ENCODE results near the gene IFNB1. TPM values are rescaled to one million over a fixed set of nuclear protein-coding genes. Genes with fewer than 3 reads are reported as not detected.

IFNB1 gene
- total RNA-seq, 2 experiments from 2014 or later, result 0.35 to 0.68 TPM

GRCh38 chr9:21086538-21086937, 8.8 kb upstream of the IFNB1 start:
- ChIA-PET CTCF (no interaction called here), POLR2A (interaction anchor here (2.4 kb wide), 1 partner anchor 10 kb away, joined by 6 read pairs; no protein-coding TSS in a partner anchor)
- no peaks in the 10 kb centered on the region for H3K9me3 Mint-ChIP-seq

GRCh38 chr9:21085005-21085404, 7.3 kb upstream of the IFNB1 start:
- Mint-ChIP-seq H3K36me3 (ENCODE audit: low read depth) (peaks cover 2% of the 10 kb centered on the region), H3K4me1 (peaks cover 19% of the 10 kb centered on the region), H3K4me3 (no peak overlapping the region), H3K27me3 (no peaks in the 10 kb centered on the region), H3K27ac (no peak overlapping the region), H3K9me3 (no peaks in the 10 kb centered on the region)
- ChIA-PET POLR2A (no interaction called here), CTCF (no interaction called here)
- DNase-seq, result no peak

More at GRCh38 chr9:21086538-21086937, 8.8 kb upstream of the IFNB1 start:
- Mint-ChIP-seq H3K36me3 (ENCODE audit: low read depth) (no peaks in the 10 kb centered on the region), H3K4me3 (no peak overlapping the region), H3K4me1 (peaks cover 13% of the 10 kb centered on the region), H3K27ac (no peak overlapping the region), H3K27me3 (peaks cover 6% of the 10 kb centered on the region)
- DNase-seq, result no peak

- ChIA-PET POLR2A (no interaction called here), CTCF (no interaction called here)
- Mint-ChIP-seq H3K4me1 (peaks cover 19% of the 10 kb centered on the region), H3K27ac (no peak overlapping the region), H3K4me3 (no peak overlapping the region), H3K27me3 (no peaks in the 10 kb centered on the region), H3K9me3 (no peaks in the 10 kb centered on the region), H3K36me3 (ENCODE audit: low read depth) (peaks cover 2% of the 10 kb centered on the region)
- no peak for DNase-seq
Measured at GRCh38 chr9:21084242-21084850, 6.6 kb upstream of the IFNB1 start.

GRCh38 chr9:21082671-21083070, 4.9 kb upstream of the IFNB1 start:
- H3K36me3 Mint-ChIP-seq (ENCODE audit: low read depth), result peaks cover 2% of the 10 kb centered on the region
- ChIA-PET POLR2A (no interaction called here), CTCF (no interaction called here)
- H3K4me3 Mint-ChIP-seq, result no peak overlapping the region
- no peaks in the 10 kb centered on the region for H3K27me3 Mint-ChIP-seq
- H3K27ac Mint-ChIP-seq, result no peak overlapping the region
- H3K9me3 Mint-ChIP-seq, result no peaks in the 10 kb centered on the region
- H3K4me1 Mint-ChIP-seq, result peaks cover 26% of the 10 kb centered on the region
- DNase-seq, result no peak

GRCh38 chr9:21081999-21082398, 4.3 kb upstream of the IFNB1 start:
- H3K4me1 Mint-ChIP-seq, result peaks cover 26% of the 10 kb centered on the region
- H3K4me3 Mint-ChIP-seq, result no peak overlapping the region
- H3K36me3 Mint-ChIP-seq (ENCODE audit: low read depth), result peaks cover 2% of the 10 kb centered on the region
- H3K27ac Mint-ChIP-seq, result no peak overlapping the region
- no peak for DNase-seq
- ChIA-PET POLR2A (interaction anchor here (1.1 kb wide), 1 partner anchor 54 kb away, joined by 3 read pairs; no protein-coding TSS in a partner anchor), CTCF (no interaction called here)
- no peaks in the 10 kb centered on the region for H3K27me3 Mint-ChIP-seq
- no peaks in the 10 kb centered on the region for H3K9me3 Mint-ChIP-seq

- Mint-ChIP-seq H3K4me1 (peaks cover 26% of the 10 kb centered on the region), H3K36me3 (ENCODE audit: low read depth) (peaks cover 2% of the 10 kb centered on the region), H3K9me3 (no peaks in the 10 kb centered on the region), H3K27me3 (no peaks in the 10 kb centered on the region), H3K4me3 (no peak overlapping the region), H3K27ac (no peak overlapping the region)
- ChIA-PET CTCF (interaction anchor here (0.8 kb wide), 1 partner anchor 15 kb away, joined by 3 read pairs; no protein-coding TSS in a partner anchor), POLR2A (interaction anchor here (1.1 kb wide), 1 partner anchor 54 kb away, joined by 3 read pairs; no protein-coding TSS in a partner anchor)
- no peak for DNase-seq
Measured at GRCh38 chr9:21081451-21081850, 3.7 kb upstream of the IFNB1 start.

- ChIA-PET CTCF (interaction anchor here (0.8 kb wide), 1 partner anchor 14 kb away, joined by 3 read pairs; no protein-coding TSS in a partner anchor), POLR2A (interaction anchor here (1.1 kb wide), 1 partner anchor 55 kb away, joined by 3 read pairs; no protein-coding TSS in a partner anchor)
- DNase-seq, result no peak
- peaks cover 2% of the 10 kb centered on the region for H3K36me3 Mint-ChIP-seq (ENCODE audit: low read depth)
- no peaks in the 10 kb centered on the region for H3K27me3 Mint-ChIP-seq
- no peak overlapping the region for H3K4me3 Mint-ChIP-seq
- no peaks in the 10 kb centered on the region for H3K9me3 Mint-ChIP-seq
- H3K4me1 Mint-ChIP-seq, result peaks cover 26% of the 10 kb centered on the region
- no peak overlapping the region for H3K27ac Mint-ChIP-seq
Measured at GRCh38 chr9:21080793-21081192, 3.1 kb upstream of the IFNB1 start.

GRCh38 chr9:21078702-21079101, 960 bp upstream of the IFNB1 start:
- no peak for DNase-seq
- no peak overlapping the region for H3K4me3 Mint-ChIP-seq
- H3K4me1 Mint-ChIP-seq, result peaks cover 26% of the 10 kb centered on the region
- H3K9me3 Mint-ChIP-seq, result no peaks in the 10 kb centered on the region
- ChIA-PET POLR2A (interaction anchor here (0.8 to 1.5 kb wide), 4 partner anchors 31 to 394 kb away, joined by 3 to 6 read pairs (median 5); partner anchors contain the start of genes FOCAD and HACD4), CTCF (interaction anchor here (0.7 to 2.5 kb wide), 10 partner anchors 9 to 138 kb away, joined by 3 to 23 read pairs (median 3); partner anchors contain the start of gene HACD4)
- peaks cover 2% of the 10 kb centered on the region for H3K36me3 Mint-ChIP-seq (ENCODE audit: low read depth)
- peaks cover 5% of the 10 kb centered on the region for H3K27me3 Mint-ChIP-seq
- H3K27ac Mint-ChIP-seq, result no peak overlapping the region

GRCh38 chr9:21075484-21075883, 2.3 kb downstream of the IFNB1 start:
- Mint-ChIP-seq H3K4me3 (no peak overlapping the region), H3K4me1 (peaks cover 7% of the 10 kb centered on the region), H3K27ac (no peak overlapping the region), H3K27me3 (peaks cover 5% of the 10 kb centered on the region), H3K36me3 (ENCODE audit: low read depth) (no peaks in the 10 kb centered on the region), H3K9me3 (no peaks in the 10 kb centered on the region)
- ChIA-PET POLR2A (interaction anchor here (1.0 kb wide), 1 partner anchor 36 kb away, joined by 3 read pairs; no protein-coding TSS in a partner anchor), CTCF (interaction anchor here (1.2 to 1.3 kb wide), 2 partner anchors 37 to 45 kb away, joined by 3 read pairs; no protein-coding TSS in a partner anchor)
- DNase-seq, result no peak

- no peaks in the 10 kb centered on the region for H3K36me3 Mint-ChIP-seq (ENCODE audit: low read depth)
- H3K9me3 Mint-ChIP-seq, result no peaks in the 10 kb centered on the region
- peaks cover 5% of the 10 kb centered on the region for H3K27me3 Mint-ChIP-seq
- H3K27ac Mint-ChIP-seq, result no peak overlapping the region
- no peaks in the 10 kb centered on the region for H3K4me1 Mint-ChIP-seq
- POLR2A ChIA-PET, result no interaction called here
- no peak overlapping the region for H3K4me3 Mint-ChIP-seq
- no peak for DNase-seq
- CTCF ChIA-PET, result no interaction called here
Measured at GRCh38 chr9:21070906-21071305, 6.8 kb downstream of the IFNB1 start.

- ChIA-PET POLR2A (no interaction called here), CTCF (no interaction called here)
- Mint-ChIP-seq H3K27ac (no peak overlapping the region), H3K4me3 (no peak overlapping the region), H3K27me3 (peaks cover 1% of the 10 kb centered on the region), H3K9me3 (no peaks in the 10 kb centered on the region), H3K36me3 (ENCODE audit: low read depth) (no peaks in the 10 kb centered on the region), H3K4me1 (no peaks in the 10 kb centered on the region)
- DNase-seq, result no peak
Measured at GRCh38 chr9:21070171-21070571, 7.6 kb downstream of the IFNB1 start.

GRCh38 chr9:21060919-21061561, 16.7 kb downstream of the IFNB1 start:
- Mint-ChIP-seq H3K9me3 (no peaks in the 10 kb centered on the region), H3K4me3 (no peak overlapping the region), H3K27ac (peak overlapping the region; percentile 16), H3K27me3 (no peaks in the 10 kb centered on the region), H3K4me1 (peaks cover 18% of the 10 kb centered on the region), H3K36me3 (ENCODE audit: low read depth) (peaks cover 4% of the 10 kb centered on the region)
- peak; percentile 36 for DNase-seq
- POLR2A ChIA-PET, result interaction anchor here (0.7 kb wide), 1 partner anchor 1313 kb away, joined by 3 read pairs; no protein-coding TSS in a partner anchor
- CTCF ChIA-PET, result no interaction called here

GRCh38 chr9:21056931-21057330, 20.8 kb downstream of the IFNB1 start:
- no peak for DNase-seq
- H3K4me1 Mint-ChIP-seq, result peaks cover 18% of the 10 kb centered on the region
- no peak overlapping the region for H3K4me3 Mint-ChIP-seq
- H3K27me3 Mint-ChIP-seq, result no peaks in the 10 kb centered on the region
- POLR2A ChIA-PET, result interaction anchor here (1.1 kb wide), 1 partner anchor 26 kb away, joined by 3 read pairs; no protein-coding TSS in a partner anchor
- CTCF ChIA-PET, result no interaction called here
- H3K27ac Mint-ChIP-seq, result no peak overlapping the region
- H3K9me3 Mint-ChIP-seq, result no peaks in the 10 kb centered on the region
- peaks cover 4% of the 10 kb centered on the region for H3K36me3 Mint-ChIP-seq (ENCODE audit: low read depth)
